Adipose tissue (tissue), 3 donors: ENCODE data around the gene PTPRZ1. TPM values are rescaled to one million over a fixed set of nuclear protein-coding genes. Genes with fewer than 3 reads are reported as not detected.

Experiments used
- H3K27ac ChIP-seq: one replicate; pipeline ENCODE4 v1.5.1; 2013; ENCODE audit warnings: low read depth, low read length
- WGBS, 3 donors: extraction: QIAGEN DNeasy Blood & Tissue Kit; methylation state at CpG; one replicate each; pipeline ENCODE4 v1.1.7; 2013; 5-methylcytosine and 5-hydroxymethylcytosine counted together
- polyA plus RNA-seq, 3 donors: library from polyadenylated mRNA; stranded (reverse); fragments of 200-250 nt; gene quantifications; one replicate each; pipeline ENCODE4 v1.2.3, GENCODE V29; 2013
- donor health status: healthy with polysubstance abuse.
- donor health status: Bipolar disorder and iron deficiency.
- donor health status: healthy.

Gene PTPRZ1
- polyA plus RNA-seq, 3 donors, result 0.76 to 1.6 (median 1.1) TPM

- 56 to 90% (median 60%) methylated on average over 4 of the region's 4 CpGs for WGBS, 3 donors
- no peak overlapping the region for H3K27ac ChIP-seq
These were observed 12.4 kb downstream of the PTPRZ1 start for GRCh38 chr7:121885166-121885920.

DNA sequence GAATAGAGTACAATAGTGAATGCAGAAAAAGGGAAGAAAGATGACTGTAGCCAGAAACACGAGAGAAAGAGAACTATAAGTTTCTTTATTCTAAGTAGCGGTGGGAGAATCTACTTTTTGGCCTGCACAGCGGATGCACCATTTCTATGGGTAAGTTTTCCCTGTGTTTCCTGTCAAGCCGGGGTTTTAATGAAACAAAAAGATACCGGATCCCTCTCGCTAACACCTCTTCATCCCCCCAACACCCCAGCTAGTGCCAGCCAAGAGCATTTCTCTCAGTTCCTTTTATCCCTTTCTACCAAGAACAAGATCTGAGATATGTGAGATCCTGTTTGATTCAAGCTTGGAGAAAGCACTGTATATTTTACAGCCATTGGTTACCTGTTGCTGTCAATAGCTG, 14.7 kb downstream of the PTPRZ1 start:
- 85 to 91% (median 86%) methylated on average over 6 of the region's 6 CpGs for WGBS, 3 donors

GRCh38 chr7:121890833-121891232, 17.9 kb downstream of the PTPRZ1 start:
- WGBS, 3 donors, result 61 to 71% (median 65%) methylated on average over 2 of the region's 2 CpGs
- H3K27ac ChIP-seq, result no peak overlapping the region

More for the DNA sequence above, 14.7 kb downstream of the PTPRZ1 start:
- no peak overlapping the region for H3K27ac ChIP-seq

DNA sequence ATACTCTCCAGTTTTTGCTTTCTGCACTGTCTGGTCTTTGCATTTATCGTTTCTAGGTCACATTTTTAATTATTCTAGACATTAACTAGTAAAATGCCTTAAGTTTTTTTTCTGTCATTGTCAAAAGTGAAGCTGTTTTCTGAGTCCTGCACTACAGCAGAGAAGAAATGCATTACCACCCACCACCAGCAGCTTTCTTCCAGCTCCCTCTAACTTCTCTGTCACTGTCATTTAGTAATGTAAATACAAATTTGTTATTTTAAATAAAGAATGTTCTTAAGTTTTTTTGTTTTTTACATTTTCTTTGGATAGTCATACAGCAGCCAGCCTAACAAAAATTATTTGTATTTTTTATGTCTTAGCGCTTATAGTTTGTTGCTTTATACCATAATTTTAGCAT, 18.8 kb downstream of the PTPRZ1 start:
- 61 to 78% (median 76%) methylated on average over 2 of the region's 2 CpGs for WGBS, 3 donors
- no peak overlapping the region for H3K27ac ChIP-seq

GRCh38 chr7:121901026-121901425, 28.1 kb downstream of the PTPRZ1 start:
- WGBS, 3 donors, result 19 to 79% (median 39%) methylated on average over 2 of the region's 2 CpGs
- no peak overlapping the region for H3K27ac ChIP-seq

- no peak overlapping the region for H3K27ac ChIP-seq
- 79 to 94% (median 82%) methylated on average over 2 of the region's 2 CpGs for WGBS, 3 donors
These were observed 31.2 kb downstream of the PTPRZ1 start for GRCh38 chr7:121904120-121904519.

GRCh38 chr7:121908042-121908441, 35.1 kb downstream of the PTPRZ1 start:
- H3K27ac ChIP-seq, result no peak overlapping the region

GRCh38 chr7:121909716-121910345, 36.9 kb downstream of the PTPRZ1 start:
- WGBS, 3 donors, result 76 to 91% (median 85%) methylated on average over 3 of the region's 3 CpGs
- H3K27ac ChIP-seq, result no peak overlapping the region

GRCh38 chr7:121913947-121914675, 41.1 kb downstream of the PTPRZ1 start:
- 69 to 80% (median 70%) methylated on average over 8 of the region's 8 CpGs for WGBS, 3 donors
- H3K27ac ChIP-seq, result no peak overlapping the region

GRCh38 chr7:121914676-121915279, 41.8 kb downstream of the PTPRZ1 start:
- 71 to 91% (median 80%) methylated on average over 6 of the region's 6 CpGs for WGBS, 3 donors

GRCh38 chr7:121916211-121916610, 43.2 kb downstream of the PTPRZ1 start:
- WGBS, 3 donors, result 85 to 91% (median 85%) methylated on average over 4 of the region's 4 CpGs
- H3K27ac ChIP-seq, result no peak overlapping the region

More at GRCh38 chr7:121914676-121915279, 41.8 kb downstream of the PTPRZ1 start:
- H3K27ac ChIP-seq, result no peak overlapping the region

GRCh38 chr7:121919986-121920385, 47.0 kb downstream of the PTPRZ1 start:
- 59 to 74% (median 61%) methylated on average over 3 of the region's 3 CpGs for WGBS, 3 donors
- no peak overlapping the region for H3K27ac ChIP-seq

GRCh38 chr7:121924269-121925186, 51.6 kb downstream of the PTPRZ1 start:
- WGBS, 3 donors, result 73 to 87% (median 75%) methylated on average over 7 of the region's 7 CpGs
- H3K27ac ChIP-seq, result no peak overlapping the region

GRCh38 chr7:121931149-121931902, 58.4 kb downstream of the PTPRZ1 start:
- H3K27ac ChIP-seq, result no peak overlapping the region
- WGBS, 3 donors, result 31 to 41% (median 37%) methylated on average over 1 of the region's 1 CpG

DNA sequence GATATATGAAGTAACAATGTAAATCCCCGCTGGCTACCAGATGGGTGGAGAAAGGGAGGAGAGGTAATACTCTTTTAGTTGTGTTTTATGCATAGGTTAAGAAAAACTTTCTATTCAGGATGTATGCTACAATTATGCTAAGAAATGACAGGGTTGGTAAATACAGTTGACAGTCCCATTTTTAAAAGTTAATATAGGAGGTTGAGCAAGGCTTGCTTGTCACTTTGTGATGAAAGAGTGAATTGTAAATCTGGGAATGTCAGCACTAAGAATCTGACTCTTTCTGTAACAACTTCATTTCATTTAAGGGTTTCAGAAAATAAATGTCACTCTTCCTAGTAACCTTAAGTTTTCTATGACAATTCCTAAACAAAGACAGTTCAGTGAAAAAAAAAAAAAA, 59.8 kb downstream of the PTPRZ1 start:
- no peak overlapping the region for H3K27ac ChIP-seq
- 87 to 94% (median 93%) methylated on average over 1 of the region's 1 CpG for WGBS, 3 donors

DNA sequence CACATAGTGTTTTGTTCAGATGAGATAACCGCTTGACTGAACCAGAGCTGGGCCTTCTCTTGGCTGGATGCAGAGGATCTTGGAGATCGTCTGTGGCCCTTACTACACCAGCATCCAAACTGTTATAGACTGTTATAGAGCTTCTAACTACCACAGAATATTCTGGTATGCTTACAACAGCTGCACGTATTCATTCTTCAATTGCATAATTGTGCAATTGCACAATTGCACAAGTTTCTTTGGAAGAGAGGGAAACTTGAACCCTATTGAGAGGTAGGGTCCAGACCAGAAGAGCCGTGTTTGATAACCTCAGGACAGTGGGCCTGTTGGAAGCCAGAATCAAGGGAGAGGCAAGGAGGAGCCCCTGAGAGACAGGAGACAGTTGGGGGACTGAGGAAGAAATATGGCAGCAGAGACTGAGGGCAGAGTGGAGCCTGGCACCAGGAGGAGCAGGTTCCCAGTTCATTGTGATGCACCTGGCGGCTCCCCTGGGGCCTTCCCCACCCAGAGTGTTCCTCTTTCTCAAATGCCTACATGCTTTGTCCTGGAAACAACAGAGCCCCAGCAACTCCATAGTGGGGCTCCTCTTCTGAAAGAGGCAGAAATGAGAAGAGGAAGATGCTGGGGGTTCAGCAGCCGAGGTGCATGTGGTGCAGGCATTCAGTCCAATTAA, 64.1 kb downstream of the PTPRZ1 start:
- H3K27ac ChIP-seq, result no peak overlapping the region
- WGBS, 3 donors, result 78 to 90% (median 81%) methylated on average over 6 of the region's 6 CpGs
